H1 (cell line): ENCODE measurements around the gene EPB41L4B. TPM values are rescaled to one million over a fixed set of nuclear protein-coding genes. Genes with fewer than 3 reads are reported as not detected.
"Not testable (repeated sequence)": the region's sequence is repeated elsewhere in the genome, so short reads cannot be mapped to it uniquely, and the experiment has no call there.

ENCODE experiments used
- CTCF ChIA-PET: fragments of 300-600 bp; sonication (Branson Sonifier 250); formaldehyde crosslinking; loops from one replicate; lab custom pipeline; 2021; ENCODE audit not compliant: partially characterized antibody; lab: Charles Lee
- POLR2A ChIA-PET: fragments of 300-600 bp; sonication (Branson Sonifier 250); formaldehyde crosslinking; loops from one replicate; lab custom pipeline; 2021; ENCODE audit warnings: inconsistent platforms; ENCODE audit not compliant: partially characterized antibody; lab: Charles Lee
- DNase-seq, 2 experiments: peaks; one replicate each; pipeline versions ENCODE4 v3.0.0 to v3.0.0-alpha.2; 2010 to 2022; ENCODE audit warnings: low spot score in 2 of 2, low read depth in 1 of 2, mixed read lengths in 1 of 2
- FAIRE-seq: peaks from 2 replicates; lab custom pipeline; 2011; peaks lifted over from hg19 to GRCh38; lab: Jason Lieb, UNC
- H2AFZ ChIP-seq: 2 replicates; pipeline ENCODE4 v1.8.1; 2012; ENCODE audit warnings: low read length, inconsistent platforms
- H2AK5ac ChIP-seq: 2 replicates; pipeline ENCODE4 v1.6.1; 2013; ENCODE audit warnings: low read depth, low read length
- H2BK120ac ChIP-seq: replicated peaks from 2 replicates; pipeline ENCODE3; 2013; ENCODE audit warnings: low read depth, low read length, inconsistent platforms
- H2BK12ac ChIP-seq: 2 replicates; pipeline ENCODE4 v1.6.1; 2013; ENCODE audit warnings: low read depth, low read length
- H2BK15ac ChIP-seq: 2 replicates; pipeline ENCODE4 v1.6.1; 2013; ENCODE audit warnings: low read length
- H2BK20ac ChIP-seq: 2 replicates; pipeline ENCODE4 v1.6.1; 2013; ENCODE audit warnings: low read length
- H2BK5ac ChIP-seq: 2 replicates; pipeline ENCODE4 v1.6.1; 2013; ENCODE audit warnings: low read depth, low read length
- H3K14ac ChIP-seq: 2 replicates; pipeline ENCODE4 v1.6.1; 2013; ENCODE audit warnings: inconsistent platforms; ENCODE audit not compliant: insufficient read length
- H3K18ac ChIP-seq: 2 replicates; pipeline ENCODE4 v1.6.1; 2013; ENCODE audit warnings: low read length; ENCODE audit errors: extremely low read depth
- H3K23ac ChIP-seq: 2 replicates; pipeline ENCODE4 v1.6.1; 2013; ENCODE audit warnings: inconsistent platforms; ENCODE audit not compliant: insufficient read length
- H3K23me2 ChIP-seq: 2 replicates; pipeline ENCODE4 v1.6.1; 2013; ENCODE audit warnings: low read depth, low read length
- H3K27ac ChIP-seq: 2 replicates; pipeline ENCODE4 v1.6.1; 2011; ENCODE audit warnings: low read depth, low read length, inconsistent platforms
- H3K27me3 ChIP-seq, 4 experiments: replicated peaks in 1 of 4; 1 replicate in 1 of 4; 2 replicates in 3 of 4; pipeline versions ENCODE4 v1.6.1 to v1.8.1; 2011 to 2013; ENCODE audit warnings: low read length in 3 of 4, mild to moderate bottlenecking in 3 of 4, inconsistent platforms in 2 of 4, mixed read lengths in 2 of 4, moderate library complexity in 1 of 4; ENCODE audit not compliant: control insufficient read depth in 3 of 4, insufficient read depth in 3 of 4; ENCODE audit errors: extremely low read depth in 1 of 4
- H3K36me3 ChIP-seq, 4 experiments: 2 replicates each; pipeline versions ENCODE4 v1.6.1 to v1.8.1; 2011 to 2013; ENCODE audit warnings: mild to moderate bottlenecking in 4 of 4, low read length in 3 of 4, moderate library complexity in 2 of 4, control low read depth in 1 of 4, inconsistent platforms in 1 of 4; ENCODE audit not compliant: insufficient read depth in 4 of 4, control insufficient read depth in 2 of 4
- H3K4ac ChIP-seq: replicated peaks from 2 replicates; pipeline ENCODE3; 2013; ENCODE audit warnings: low read length, low read depth, mixed read lengths, inconsistent platforms; ENCODE audit not compliant: insufficient read length
- H3K4me1 ChIP-seq, 4 experiments: replicated peaks in 1 of 4; 1 replicate in 1 of 4; 2 replicates in 3 of 4; pipeline versions ENCODE4 v1.6.1 to v1.8.1; 2011 to 2013; ENCODE audit warnings: low read length in 3 of 4, inconsistent platforms in 2 of 4, mixed read lengths in 1 of 4; ENCODE audit not compliant: insufficient read depth in 4 of 4, control insufficient read depth in 3 of 4
- H3K4me2 ChIP-seq, 2 experiments: 2 replicates each; pipeline versions ENCODE4 v1.6.1 to v1.8.1; 2011 to 2013; ENCODE audit warnings: low read depth in 2 of 2, low read length in 2 of 2, control low read depth in 1 of 2, inconsistent platforms in 1 of 2, mild to moderate bottlenecking in 1 of 2; ENCODE audit not compliant: insufficient read depth in 1 of 2
- H3K4me3 ChIP-seq, 4 experiments: fragments of 200-600, 300-600 bp in 1 of 4; sonication (generic), shearing (Covaris generic), sonication (Bioruptor Twin) in 1 of 4; 2 replicates each; pipeline versions ENCODE4 v1.5.1 to v1.8.1; 2011 to 2016; ENCODE audit warnings: low read length in 4 of 4, low read depth in 3 of 4, control low read depth in 2 of 4, inconsistent platforms in 2 of 4, mild to moderate bottlenecking in 2 of 4, mixed read lengths in 1 of 4, moderate library complexity in 1 of 4; ENCODE audit not compliant: insufficient read depth in 2 of 4; ENCODE audit errors: extremely low read depth in 1 of 4
- H3K56ac ChIP-seq: replicated peaks from 2 replicates; pipeline ENCODE3; 2013; ENCODE audit warnings: low read depth, mild to moderate bottlenecking, mixed read lengths, low read length, inconsistent platforms; ENCODE audit not compliant: insufficient read length
- H3K79me1 ChIP-seq: 2 replicates; pipeline ENCODE4 v1.6.1; 2013; ENCODE audit warnings: low read depth, low read length, control low read depth
- H3K79me2 ChIP-seq, 2 experiments: 2 replicates each; pipeline versions ENCODE4 v1.6.1 to v1.8.1; 2012 to 2013; ENCODE audit warnings: low read length in 2 of 2, mild to moderate bottlenecking in 2 of 2, inconsistent platforms in 1 of 2; ENCODE audit not compliant: insufficient read depth in 2 of 2, control insufficient read depth in 1 of 2
- H3K9ac ChIP-seq, 4 experiments: replicated peaks in 1 of 4; 1 replicate in 1 of 4; 2 replicates in 3 of 4; pipeline versions ENCODE4 v1.6.1 to v1.8.1; 2011 to 2013; ENCODE audit warnings: low read depth in 3 of 4, low read length in 3 of 4, control low read depth in 2 of 4, mild to moderate bottlenecking in 2 of 4, moderate library complexity in 2 of 4, inconsistent platforms in 1 of 4; ENCODE audit errors: extremely low read depth in 1 of 4
- H3K9me3 ChIP-seq, 2 experiments: 2 replicates each; pipeline versions ENCODE4 v1.6.1 to v1.8.1; 2012 to 2013; ENCODE audit warnings: mild to moderate bottlenecking in 2 of 2, moderate library complexity in 2 of 2, control low read depth in 1 of 2, inconsistent platforms in 1 of 2, low read depth in 1 of 2, low read length in 1 of 2, mixed read lengths in 1 of 2; ENCODE audit not compliant: insufficient read depth in 2 of 2
- H4K20me1 ChIP-seq, 2 experiments: replicated peaks in 1 of 2; 2 replicates each; pipeline versions ENCODE3 to v1.8.1; 2011 to 2013; ENCODE audit warnings: inconsistent platforms in 2 of 2, low read length in 2 of 2, mild to moderate bottlenecking in 1 of 2; ENCODE audit not compliant: insufficient read depth in 2 of 2, control insufficient read depth in 1 of 2
- H4K5ac ChIP-seq: 2 replicates; pipeline ENCODE4 v1.6.1; 2013; ENCODE audit warnings: low read length, low read depth, mixed read lengths, inconsistent platforms; ENCODE audit not compliant: insufficient read length
- H4K8ac ChIP-seq: 2 replicates; pipeline ENCODE4 v1.8.0; 2013; ENCODE audit warnings: mild to moderate bottlenecking, moderate library complexity, low read length, inconsistent platforms; ENCODE audit not compliant: insufficient read depth; ENCODE audit errors: extremely low read depth
- H4K91ac ChIP-seq: replicated peaks from 2 replicates; pipeline ENCODE3; 2013; ENCODE audit warnings: low read length, mixed read lengths, inconsistent platforms; ENCODE audit not compliant: insufficient read length
- WGBS, 2 experiments: shearing (Covaris generic) in 1 of 2; methylation state at CpG; one replicate each; pipeline versions ENCODE4 v1.1.6 to v1.1.7; 2013 to 2015; ENCODE audit warnings: low lambda C conversion rate in 2 of 2, mixed read lengths in 2 of 2, inconsistent platforms in 1 of 2, low coverage in 1 of 2, missing lambda C conversion rate in 1 of 2; ENCODE audit not compliant: insufficient replicate concordance in 2 of 2, insufficient coverage in 1 of 2, insufficient read length in 1 of 2; ENCODE audit errors: extremely low coverage in 1 of 2, missing lambda C conversion rate in 1 of 2; 5-methylcytosine and 5-hydroxymethylcytosine counted together
- polyA plus RNA-seq, 7 experiments: library from polyadenylated mRNA; depleted of rRNA in 3 of 7; stranded (reverse) in 5 of 7; unstranded in 2 of 7; fragments of >200 nt in 5 of 7; fragments of 200-250 nt in 2 of 7; gene quantifications; 1 replicate in 5 of 7; 2 replicates in 1 of 7; 4 replicates in 1 of 7; pipeline versions ENCODE4 v1.2.1 to v1.2.3, GENCODE V29; 2011 to 2013; ENCODE audit warnings: missing spikeins in 2 of 7, mixed read lengths in 2 of 7
- total RNA-seq: library from RNA; stranded (reverse); fragmentation: NEBNext Ultra II Directional; extraction: Animal tissue kit (Norgen Biotek cat#: 25700); gene quantifications from 2 replicates; pipeline ENCODE4 v1.2.1, GENCODE V29; 2021

The EPB41L4B gene
- total and polyA plus RNA-seq, 2 of the 8 experiments (the other 6 are each of a cell fraction or from before 2014, with no cell fraction given): 11.9 to 25.0 TPM

- not testable (repeated sequence) for DNase-seq, H3K4ac ChIP-seq, H2AK5ac ChIP-seq, H3K56ac ChIP-seq, H4K8ac ChIP-seq, FAIRE-seq, H3K79me2 ChIP-seq, H3K23me2 ChIP-seq, H3K36me3 ChIP-seq, H3K9me3 ChIP-seq, H3K4me1 ChIP-seq, H3K4me3 ChIP-seq, H4K20me1 ChIP-seq, H4K91ac ChIP-seq, H4K5ac ChIP-seq, H3K27me3 ChIP-seq, H2BK5ac ChIP-seq, H3K27ac ChIP-seq, H2AFZ ChIP-seq, H3K79me1 ChIP-seq, H3K9ac ChIP-seq, H3K4me2 ChIP-seq, H3K23ac ChIP-seq, H2BK15ac ChIP-seq, H3K18ac ChIP-seq, H3K14ac ChIP-seq, H2BK120ac ChIP-seq, H2BK20ac ChIP-seq, H2BK12ac ChIP-seq
- WGBS, 2 experiments: 87% methylated on average over 4 of the region's 4 CpGs; no CpG with 5 or more reads in 1 of the 2 experiments
- POLR2A ChIA-PET: interaction anchor here (1.4 kb wide), 1 partner anchor 8 kb away, joined by 5 read pairs; the partner anchor contains the start of gene TMEM245
- CTCF ChIA-PET: interaction anchor here (2.5 to 2.8 kb wide), 2 partner anchors 20 to 57 kb away, joined by 6 to 9 read pairs; no protein-coding TSS in a partner anchor
These were observed 194.2 kb downstream of the EPB41L4B start for GRCh38 chr9:109126671-109127070.
